Endothelial cell of umbilical vein (primary cell): ENCODE measurements around the gene CELF3. TPM values are rescaled to one million over a fixed set of nuclear protein-coding genes. Genes with fewer than 3 reads are reported as not detected.

Experiments
- BruUV-seq: library from RNA; stranded (reverse); fragments of 400-500 nt; replicated peaks from 2 replicates; lab custom pipeline; 2021; lab: Mats Ljungman, UMichigan
- CTCF ChIA-PET: fragments of 300-600, 350-600 bp; sonication (Branson Sonifier 250); formaldehyde crosslinking; loops from one replicate; lab custom pipeline; 2021; ENCODE audit warnings: antibody characterized with exemption, inconsistent platforms; lab: Charles Lee
- POLR2A ChIA-PET: fragments of 300-600, 350-600 bp; sonication (Branson Sonifier 250); formaldehyde crosslinking; loops from one replicate; lab custom pipeline; 2021; ENCODE audit warnings: antibody characterized with exemption, inconsistent platforms; lab: Charles Lee
- DNase-seq: peaks from one replicate; pipeline ENCODE4 v3.0.0-alpha.2; 2011; ENCODE audit warnings: low read depth, low spot score
- FAIRE-seq: peaks from 2 replicates; lab custom pipeline; 2011; peaks lifted over from hg19 to GRCh38; lab: Jason Lieb, UNC
- H2AFZ ChIP-seq: 2 replicates; pipeline ENCODE4 v1.6.0; 2012; ENCODE audit warnings: low read depth, low read length, control low read depth, inconsistent platforms
- H3K27ac ChIP-seq: 2 replicates; pipeline ENCODE4 v1.5.1; 2011; ENCODE audit warnings: low read depth, mild to moderate bottlenecking, control low read depth, low read length, moderate library complexity; ENCODE audit not compliant: insufficient read depth
- H3K27me3 ChIP-seq, 2 experiments: 2 replicates each; pipeline versions ENCODE4 v1.6.0 to v1.6.1; 2011; ENCODE audit warnings: low read length in 2 of 2, mixed read lengths in 1 of 2; ENCODE audit not compliant: control insufficient read depth in 2 of 2, insufficient read depth in 2 of 2
- H3K36me3 ChIP-seq, 2 experiments: 2 replicates in 1 of 2; 3 replicates in 1 of 2; pipeline ENCODE4 v1.5.1; 2011; ENCODE audit warnings: low read length in 2 of 2, mild to moderate bottlenecking in 1 of 2, moderate library complexity in 1 of 2; ENCODE audit not compliant: control insufficient read depth in 2 of 2, insufficient read depth in 2 of 2; ENCODE audit errors: extremely low read depth in 1 of 2
- H3K4me1 ChIP-seq: 3 replicates; pipeline ENCODE4 v1.5.1; 2011; ENCODE audit warnings: mild to moderate bottlenecking, low read length; ENCODE audit not compliant: control insufficient read depth, insufficient read depth; ENCODE audit errors: extremely low read depth
- H3K4me2 ChIP-seq: 2 replicates; pipeline ENCODE4 v1.6.1; 2011; ENCODE audit warnings: low read length, control low read depth, mixed read lengths; ENCODE audit not compliant: insufficient read depth
- H3K4me3 ChIP-seq, 3 experiments: fragments of 200-600 bp in 1 of 3; sonication (generic), shearing (Covaris generic) in 1 of 3; replicated peaks in 1 of 3; 2 replicates each; pipeline ENCODE4 v1.5.1; 2011 to 2016; ENCODE audit warnings: control low read depth in 3 of 3, low read length in 3 of 3, mild to moderate bottlenecking in 2 of 3, inconsistent platforms in 1 of 3, low read depth in 1 of 3, moderate library complexity in 1 of 3; ENCODE audit not compliant: insufficient read depth in 1 of 3
- H3K79me2 ChIP-seq: 2 replicates; pipeline ENCODE4 v1.6.0; 2012; ENCODE audit warnings: low read length, inconsistent platforms; ENCODE audit not compliant: control insufficient read depth, insufficient read depth
- H3K9ac ChIP-seq: replicated peaks from 2 replicates; pipeline ENCODE3; 2011; ENCODE audit warnings: low read length, control low read depth; ENCODE audit not compliant: insufficient read depth; ENCODE audit errors: extremely low read depth
- H3K9me1 ChIP-seq: replicated peaks from 3 replicates; pipeline ENCODE4 v1.6.0; 2011; ENCODE audit warnings: mild to moderate bottlenecking, low read length; ENCODE audit not compliant: control insufficient read depth, insufficient read depth; ENCODE audit errors: extremely low read depth
- H3K9me3 ChIP-seq: replicated peaks from 2 replicates; pipeline ENCODE4 v1.5.1; 2012; ENCODE audit warnings: low read length, inconsistent platforms; ENCODE audit not compliant: control insufficient read depth, insufficient read depth
- H4K20me1 ChIP-seq: replicated peaks from 2 replicates; pipeline ENCODE3; 2011; ENCODE audit warnings: mild to moderate bottlenecking, low read length; ENCODE audit not compliant: control insufficient read depth, insufficient read depth; ENCODE audit errors: extremely low read depth
- CTCF ChIP-seq, 2 donors: IDR thresholded peaks; 1 replicate in 1 of 2; 2 replicates in 1 of 2; pipeline ENCODE4 v1.5.1; 2011; ENCODE audit warnings: low read length in 2 of 2, mild to moderate bottlenecking in 2 of 2, moderate library complexity in 2 of 2, control low read depth in 1 of 2, inconsistent platforms in 1 of 2, low read depth in 1 of 2; ENCODE audit not compliant: insufficient read depth in 1 of 2; ENCODE audit errors: extremely low read depth in 1 of 2
- EZH2 ChIP-seq: IDR thresholded peaks from 2 replicates; pipeline ENCODE4 v1.6.1; 2012; ENCODE audit warnings: borderline replicate concordance, low read depth, mild to moderate bottlenecking, moderate library complexity, low read length, inconsistent platforms; ENCODE audit not compliant: severe bottlenecking
- FOS ChIP-seq: IDR thresholded peaks from 2 replicates; pipeline ENCODE4 v1.6.1; 2011; ENCODE audit warnings: mild to moderate bottlenecking, low read length, moderate library complexity, borderline replicate concordance; ENCODE audit not compliant: insufficient read depth
- GATA2 ChIP-seq: IDR thresholded peaks from 2 replicates; pipeline ENCODE4 v1.7.0; 2011; ENCODE audit warnings: low read depth, mild to moderate bottlenecking, moderate library complexity, mixed read lengths, low read length; ENCODE audit not compliant: insufficient read length, insufficient read depth
- JUN ChIP-seq: IDR thresholded peaks from 2 replicates; pipeline ENCODE4 v1.6.1; 2011; ENCODE audit warnings: borderline replicate concordance, low read depth; ENCODE audit not compliant: insufficient read length, insufficient read depth
- MAX ChIP-seq: IDR thresholded peaks from 2 replicates; pipeline ENCODE4 v1.6.1; 2011; ENCODE audit not compliant: insufficient read depth, insufficient read length
- MYC ChIP-seq: IDR thresholded peaks from one replicate; pipeline ENCODE4 v1.6.1; 2011; ENCODE audit warnings: mild to moderate bottlenecking, low read depth, low read length
- POLR2A ChIP-seq: IDR thresholded peaks from 2 replicates; pipeline ENCODE4 v1.6.1; 2012; ENCODE audit warnings: low read depth, mild to moderate bottlenecking, control low read depth, low read length
- POLR2AphosphoS5 ChIP-seq: IDR thresholded peaks from 2 replicates; pipeline ENCODE4 v1.6.1; 2012; ENCODE audit warnings: low read depth, mild to moderate bottlenecking, control low read depth, low read length, moderate library complexity; ENCODE audit not compliant: insufficient read depth
- dilution Hi-C: fragments of 300-500 bp; cut with MboI; formaldehyde crosslinking; loops from one replicate; pipeline ENCODE4 v1.15.0; 2019; ENCODE audit warnings: low sequenced_read_pairs; ENCODE audit not compliant: extremely low pct_ligation_motif_present
- intact Hi-C: fragments of 100-400 bp; cut with micrococcal nuclease; formaldehyde crosslinking; loops from one replicate; pipeline ENCODE4 v1.10.0; 2022
- polyA plus RNA-seq, 4 experiments: library from polyadenylated mRNA; depleted of rRNA in 3 of 4; stranded (reverse) in 3 of 4; unstranded in 1 of 4; fragments of >200 nt; gene quantifications; 2 replicates each; pipeline versions ENCODE4 v1.2.1 to v1.2.3, GENCODE V29; 2011 to 2012; ENCODE audit warnings: missing spikeins in 1 of 4
- total RNA-seq: library from RNA; stranded (reverse); gene quantifications from 2 replicates; pipeline ENCODE4 v1.2.3, GENCODE V29; 2021

CELF3 gene
- total and polyA plus RNA-seq, 2 donors (not counting 3 experiments of a cell fraction or from before 2014, with no cell fraction given), result not detected

- intact Hi-C loops, result no loop called here
- DNase-seq, result no peak
- Histone ChIP-seq H3K9ac (no peak overlapping the region), H3K4me1 (peaks cover 13% of the 10 kb centered on the region), H3K27ac (no peak overlapping the region), H4K20me1 (no peaks in the 10 kb centered on the region), H3K36me3 (peaks cover 2 to 4% of the 10 kb centered on the region in 2 experiments), H3K4me2 (no peak overlapping the region), H3K9me3 (no peaks in the 10 kb centered on the region), H3K9me1 (no peaks in the 10 kb centered on the region), H2AFZ (no peak overlapping the region), H3K4me3 (no peak overlapping the region), H3K79me2 (no peaks in the 10 kb centered on the region), H3K27me3 (no peaks in the 10 kb centered on the region)
- ChIA-PET POLR2A (no interaction called here), CTCF (interaction anchor here (0.5 to 1.1 kb wide), 2 partner anchors 11 to 239 kb away, joined by 3 read pairs; no protein-coding TSS in a partner anchor)
- BruUV-seq, result no TSS peak
- no peak for TF ChIP-seq JUN
- dilution Hi-C loops, result no loop called here
- FAIRE-seq, result no peak
Observed at GRCh38 chr1:151704246-151704645, 12.4 kb downstream of the CELF3 start.

GRCh38 chr1:151703813-151704212 is 12.8 kb downstream of the CELF3 start:
- dilution Hi-C loops, result no loop called here
- H3K9me1 ChIP-seq, result no peaks in the 10 kb centered on the region
- H3K4me1 ChIP-seq, result peaks cover 13% of the 10 kb centered on the region
- no peak overlapping the region for H3K4me2 ChIP-seq
- no peaks in the 10 kb centered on the region for H4K20me1 ChIP-seq
- H2AFZ ChIP-seq, result no peak overlapping the region
- peaks cover 4 to 5% of the 10 kb centered on the region in 2 experiments for H3K36me3 ChIP-seq
- H3K27me3 ChIP-seq, result no peaks in the 10 kb centered on the region
- BruUV-seq, result no TSS peak
- ChIA-PET POLR2A (no interaction called here), CTCF (interaction anchor here (1.1 kb wide), 1 partner anchor 11 kb away, joined by 3 read pairs; no protein-coding TSS in a partner anchor)
- H3K4me3 ChIP-seq, result no peak overlapping the region
- intact Hi-C loops, result no loop called here
- H3K27ac ChIP-seq, result no peak overlapping the region
- FAIRE-seq (no peak), DNase-seq (no peak)
- no peaks in the 10 kb centered on the region for H3K79me2 ChIP-seq
- no peak overlapping the region for H3K9ac ChIP-seq
- no peak for TF ChIP-seq MAX
- TF ChIP-seq POLR2A, result no peak
- no peak for TF ChIP-seq CTCF (IDR thresholded peaks at IDR 0.05; ENCODE audit: extremely low read depth in 1 of 2, insufficient read depth in 1 of 2, low read depth in 1 of 2, low read length in 2 of 2)
- no peak for TF ChIP-seq GATA2
- TF ChIP-seq FOS, result no peak
- TF ChIP-seq EZH2, result no peak
- TF ChIP-seq JUN, result no peak
- no peak for TF ChIP-seq MYC
- no peak for TF ChIP-seq POLR2AphosphoS5
- no peaks in the 10 kb centered on the region for H3K9me3 ChIP-seq
